ENCODE data around the gene MACROD2. TPM values are rescaled to one million over a fixed set of nuclear protein-coding genes. Genes with fewer than 3 reads are reported as not detected.

MACROD2 gene
- total RNA-seq, 1 experiment from 2014 or later = 0.02 TPM

DNA sequence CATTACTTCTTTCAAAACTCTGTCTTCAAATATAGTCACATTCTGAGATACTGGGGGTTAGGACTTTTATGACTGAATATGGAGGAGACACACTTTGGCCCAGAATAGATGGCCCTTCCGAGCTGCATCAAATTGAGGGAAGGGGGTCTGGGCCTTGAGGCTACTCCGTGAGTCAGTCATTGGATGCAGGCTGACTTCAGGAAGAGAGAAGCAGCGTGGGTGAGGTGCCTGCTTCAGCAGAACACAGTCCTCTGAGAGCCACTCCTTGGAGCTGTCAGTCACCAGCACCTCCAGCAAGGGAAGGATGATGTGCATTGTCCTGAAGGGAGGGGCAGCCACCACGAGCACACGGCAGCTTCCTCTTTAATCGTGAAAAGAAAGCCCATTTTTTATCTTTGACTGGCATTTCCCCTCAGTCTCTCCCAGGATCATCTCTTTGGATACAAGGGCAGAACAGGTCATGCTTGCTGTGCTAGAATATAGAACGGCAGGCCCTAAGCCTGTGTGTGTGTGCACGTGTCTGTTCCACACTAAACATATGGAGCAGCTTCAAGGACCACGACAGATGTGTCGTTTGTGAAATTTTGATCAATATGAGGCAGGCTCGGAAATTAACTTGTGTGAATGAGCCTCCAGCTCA lies 1856.4 kb downstream of the MACROD2 start:
- DNase-seq (ENCODE audit: low spot score) = no peak

DNA sequence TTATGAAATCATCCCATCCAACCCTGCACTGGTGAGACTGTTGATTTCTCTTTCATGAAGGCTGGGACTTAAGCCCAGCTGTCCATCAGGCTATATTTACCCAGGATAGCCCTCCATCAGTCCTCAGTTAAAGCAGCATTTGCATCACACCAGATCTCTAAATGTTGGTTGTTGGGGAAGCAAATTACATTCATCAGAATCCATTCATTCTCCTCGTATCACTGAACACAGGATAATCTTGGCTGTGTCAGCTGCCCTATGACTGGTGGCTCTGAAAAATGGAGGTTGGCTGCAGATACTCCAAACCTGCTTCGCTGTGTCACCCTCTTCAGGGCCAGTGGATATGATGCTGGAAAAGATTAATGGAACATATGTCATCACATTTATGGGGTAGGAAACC lies 1859.6 kb downstream of the MACROD2 start:
- no peak for DNase-seq (ENCODE audit: low spot score)

DNA sequence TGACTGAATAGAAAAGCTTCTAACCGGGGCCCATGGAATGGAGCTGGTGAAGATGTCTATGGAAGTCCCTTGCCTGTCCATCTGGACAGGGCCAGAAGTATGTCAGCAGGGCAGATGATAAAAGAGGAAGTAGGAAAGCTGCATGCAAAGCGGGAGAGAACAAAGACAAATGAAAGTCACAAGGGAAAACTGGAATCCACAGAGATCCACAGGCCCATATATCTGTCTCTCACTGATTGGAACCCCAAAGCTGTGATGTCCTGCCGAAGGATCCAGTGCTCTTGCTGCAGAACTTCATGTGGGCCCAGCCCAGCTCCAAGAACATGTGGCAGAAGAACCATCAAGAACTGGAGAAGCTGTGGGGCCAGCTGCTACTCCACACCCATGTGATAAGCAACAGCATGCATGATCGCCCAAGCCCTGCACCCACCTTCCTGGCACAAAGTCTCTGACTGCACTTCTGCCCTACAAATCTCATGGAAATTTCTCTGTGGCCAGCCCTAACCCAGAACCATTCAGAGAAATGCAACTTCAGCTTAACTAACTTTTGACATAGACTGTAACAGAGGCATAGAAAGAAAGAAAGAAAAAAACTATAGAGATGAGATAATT lies 1862.0 kb downstream of the MACROD2 start:
- no peak for DNase-seq (ENCODE audit: low spot score)

DNA sequence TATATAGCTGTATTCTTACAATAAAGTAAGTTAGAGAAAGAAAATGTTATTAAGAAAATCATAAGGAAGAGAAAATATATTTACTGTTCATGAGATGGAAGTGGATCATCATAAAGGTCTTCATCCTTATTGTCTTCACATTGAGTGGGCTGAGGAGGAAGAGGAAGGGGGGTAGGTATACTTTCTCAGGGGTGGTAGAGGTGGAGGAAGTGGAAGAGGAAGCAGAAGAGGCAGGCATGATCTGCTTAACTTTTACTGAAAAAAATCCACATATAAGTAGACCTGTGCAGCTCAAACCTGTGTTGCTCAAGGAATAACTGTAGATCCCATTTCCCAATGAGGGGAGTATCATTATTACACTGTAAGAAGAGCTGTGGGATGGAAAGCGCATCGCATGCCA lies 1863.7 kb downstream of the MACROD2 start:
- DNase-seq (ENCODE audit: low spot score) = no peak

DNA sequence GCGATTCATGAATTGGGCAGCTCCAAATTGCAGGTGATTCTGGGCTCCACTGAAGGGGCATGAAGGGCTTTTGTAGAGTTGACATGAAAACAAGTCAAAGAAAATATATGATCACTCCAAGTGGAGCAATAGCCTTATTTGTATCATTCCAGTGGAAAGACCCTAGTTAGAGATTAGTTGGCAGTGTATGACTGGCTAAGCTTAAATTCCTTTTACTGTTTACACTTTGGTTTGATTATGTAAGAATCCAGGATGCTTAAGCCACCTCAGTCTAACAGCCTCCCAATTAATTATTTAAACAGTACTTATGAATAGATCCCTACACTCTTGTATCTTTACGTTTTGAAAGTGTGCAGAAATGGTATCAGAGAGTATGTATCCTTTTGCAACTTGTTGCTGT lies 1865.5 kb downstream of the MACROD2 start:
- no peak for DNase-seq (ENCODE audit: low spot score)

DNA sequence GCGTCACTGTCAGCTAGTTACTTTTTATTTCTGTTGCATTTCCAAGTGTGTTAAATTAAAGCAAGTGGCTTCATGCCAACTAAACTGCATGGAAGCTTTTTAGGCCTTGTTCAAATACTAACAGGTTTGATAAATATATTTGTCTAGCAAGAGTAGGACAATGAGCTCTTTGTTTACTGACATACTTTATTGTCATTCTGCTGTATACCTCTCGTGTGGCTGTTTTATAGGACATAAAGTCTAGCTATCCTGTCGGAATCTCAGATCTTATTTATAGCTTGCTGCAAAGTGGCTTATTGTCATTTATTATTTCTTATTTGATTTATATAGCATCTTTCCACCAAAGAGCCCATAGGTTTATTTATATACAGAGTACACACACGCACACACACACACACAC lies 1866.9 kb downstream of the MACROD2 start:
- no peak for DNase-seq (ENCODE audit: low spot score)

DNA sequence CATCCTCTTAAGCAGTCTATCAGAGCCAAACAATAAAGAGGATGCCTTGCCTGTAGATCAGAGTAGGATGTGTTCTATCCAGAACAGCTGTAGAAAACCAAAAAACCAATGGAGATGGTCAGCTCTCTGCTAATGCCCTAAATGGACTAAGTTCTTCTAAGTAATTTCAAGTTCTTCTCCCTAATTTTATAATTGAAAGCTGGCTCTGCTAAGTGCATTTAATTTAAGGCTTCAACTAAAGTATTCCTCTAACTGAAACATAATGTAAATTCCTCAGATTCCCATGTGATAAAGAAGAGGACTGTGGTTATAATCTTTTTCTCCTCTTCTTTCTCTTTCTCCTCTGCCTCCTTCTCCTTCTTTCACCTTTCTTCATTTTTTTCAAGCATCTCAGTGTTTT lies 1868.4 kb downstream of the MACROD2 start:
- no peak for DNase-seq (ENCODE audit: low spot score)

DNA sequence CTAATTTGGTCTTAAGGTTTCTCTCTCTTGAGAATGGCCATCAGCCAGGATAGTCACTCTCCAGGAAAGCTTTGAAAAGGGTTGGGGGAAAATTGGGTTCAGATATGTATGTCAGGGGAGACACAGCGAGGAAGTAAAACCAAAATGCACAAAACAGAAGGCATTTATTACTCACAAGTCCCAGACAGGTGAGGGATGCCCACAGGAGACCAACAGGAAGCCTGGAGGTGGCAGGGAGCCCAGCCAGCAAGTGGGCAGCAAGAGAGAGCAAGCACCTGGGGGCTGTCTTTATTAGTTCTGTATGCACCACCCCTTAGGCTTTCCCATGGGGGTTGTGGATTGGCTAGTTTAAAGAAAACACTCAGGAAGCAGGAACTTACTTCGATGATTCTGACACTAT lies 1870.2 kb downstream of the MACROD2 start:
- no peak for DNase-seq (ENCODE audit: low spot score)

DNA sequence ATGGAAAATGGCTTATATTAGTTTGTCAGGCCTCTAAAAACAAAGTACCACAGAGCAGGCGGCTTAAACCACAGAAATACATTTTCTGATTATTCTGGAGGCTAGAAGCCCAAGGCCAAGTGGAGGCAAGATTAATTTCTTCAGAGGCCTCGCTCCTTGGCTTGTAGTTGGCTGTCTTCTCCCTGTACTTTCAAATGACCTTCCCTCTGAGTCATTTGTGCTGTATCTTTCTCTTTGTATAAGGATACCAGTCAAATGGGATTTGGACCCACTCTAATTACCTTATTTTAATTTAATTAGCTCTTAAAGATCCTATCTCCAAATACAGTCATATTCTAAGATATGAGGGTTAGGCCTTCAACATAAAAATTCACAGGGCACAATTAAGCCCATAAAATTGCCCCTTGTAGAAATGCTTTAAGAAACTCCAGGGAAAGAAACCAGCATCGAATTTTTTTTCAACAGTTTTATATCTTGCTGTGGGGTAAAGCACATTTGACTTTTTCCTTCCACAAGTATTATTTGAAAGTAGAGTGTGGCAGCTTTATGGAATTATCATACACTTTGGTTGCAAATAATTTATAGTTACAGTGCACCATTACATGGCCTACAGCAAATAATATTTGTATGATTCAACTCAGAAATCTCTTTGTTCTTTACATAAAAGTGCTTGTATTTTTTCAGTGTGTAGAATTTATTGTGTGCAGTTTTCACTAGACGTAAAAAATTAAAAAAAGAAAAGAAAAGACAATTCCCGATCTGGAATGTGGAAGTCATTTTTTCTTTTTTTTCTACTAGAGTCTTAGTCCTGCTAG lies 1871.8 kb downstream of the MACROD2 start:
- DNase-seq (ENCODE audit: low spot score) = no peak

DNA sequence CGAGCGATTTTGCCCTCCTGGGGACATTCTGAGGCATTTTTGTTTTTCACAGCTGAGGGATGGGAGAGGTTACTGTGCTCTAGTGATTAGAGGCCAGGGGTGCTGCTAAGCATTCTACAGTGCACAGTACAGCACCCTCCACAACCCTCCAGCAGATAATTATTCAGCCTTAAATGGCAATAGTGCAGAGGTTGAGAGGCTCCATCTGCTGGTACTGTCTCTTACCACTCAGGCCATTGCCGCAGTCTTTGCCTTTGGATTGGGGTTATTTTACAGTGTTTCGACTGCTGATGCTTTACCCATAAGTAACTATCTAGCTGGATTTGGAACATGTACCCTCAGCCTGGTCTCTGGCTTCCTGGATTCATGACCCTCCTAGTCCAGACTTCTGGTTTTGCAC lies 1872.6 kb downstream of the MACROD2 start:
- DNase-seq (ENCODE audit: low spot score) = no peak

DNA sequence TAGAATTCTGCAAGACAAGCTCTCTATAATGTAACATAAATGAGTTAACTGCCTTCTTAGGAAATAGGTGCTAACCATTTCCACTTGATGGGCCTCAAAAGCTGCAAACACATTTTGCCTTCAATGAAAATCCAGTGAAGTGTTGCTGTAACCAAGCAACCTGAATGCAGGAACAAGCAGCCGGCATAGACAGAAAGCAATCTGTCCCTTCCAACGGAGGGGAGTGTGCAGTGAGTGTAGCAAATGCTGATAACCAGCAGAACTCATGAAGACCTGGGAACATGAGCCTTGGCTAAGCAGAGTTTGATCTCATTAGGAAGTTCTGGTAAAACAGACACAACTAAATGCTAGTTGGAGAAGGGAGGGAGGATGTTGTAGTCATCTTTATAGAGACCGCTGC lies 1880.1 kb downstream of the MACROD2 start:
- no peak for DNase-seq (ENCODE audit: low spot score)

DNA sequence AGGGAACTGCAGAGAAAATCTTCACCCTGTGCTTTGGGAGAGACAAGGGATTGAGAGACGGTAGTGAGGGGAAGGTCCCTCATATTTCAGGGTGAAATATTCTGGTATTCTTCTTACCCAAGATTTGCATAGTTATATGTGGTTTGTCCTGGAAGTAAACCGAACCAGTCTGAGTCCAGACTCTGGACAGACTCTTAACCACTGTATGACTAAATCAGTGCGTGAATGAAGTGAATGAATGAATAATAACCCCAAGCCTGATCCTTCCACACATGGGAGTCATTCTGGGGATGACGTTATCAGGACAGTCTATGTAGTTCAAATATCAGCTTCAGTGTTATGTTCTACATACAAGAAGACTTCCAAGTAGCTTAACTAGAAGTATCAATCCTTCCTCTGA lies 1887.2 kb downstream of the MACROD2 start:
- DNase-seq (ENCODE audit: low spot score) = no peak

DNA sequence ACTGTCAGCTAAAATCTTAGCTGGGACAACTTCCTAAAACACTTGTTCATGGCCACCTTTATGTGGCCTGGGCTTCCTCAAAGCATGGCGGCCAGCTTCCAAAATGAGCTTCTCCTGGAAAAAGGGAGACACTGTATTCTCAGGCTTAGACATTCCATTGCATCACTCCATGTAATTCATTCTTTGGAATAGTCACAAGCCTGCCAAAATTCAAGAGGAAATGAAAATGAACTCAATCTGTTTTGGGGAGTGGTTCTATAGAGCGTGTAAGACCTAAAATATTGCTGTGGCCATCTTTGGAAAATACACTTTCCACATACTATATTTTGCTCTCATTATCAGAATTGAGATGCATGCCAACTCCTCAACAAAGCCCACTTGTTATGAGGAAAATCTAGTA lies 1890.9 kb downstream of the MACROD2 start:
- no peak for DNase-seq (ENCODE audit: low spot score)

DNA sequence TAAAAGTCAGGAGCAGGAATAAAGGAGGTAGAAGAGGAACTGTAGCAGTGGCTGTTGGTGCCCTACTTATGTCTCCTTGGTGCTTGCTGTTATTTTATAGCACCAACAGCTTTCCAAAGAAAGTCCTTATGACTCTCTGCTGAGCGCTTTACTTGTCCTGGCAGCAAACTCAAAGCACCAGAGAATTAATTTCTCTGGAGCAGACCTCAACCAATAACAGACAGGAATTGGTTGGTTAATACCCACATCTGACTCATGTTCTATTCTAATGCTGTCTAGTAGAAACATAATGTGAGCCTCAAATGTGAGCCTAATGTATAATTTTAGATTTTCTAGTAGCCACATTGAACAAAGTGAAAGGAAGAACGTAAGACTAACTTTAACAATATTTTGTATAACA lies 1892.1 kb downstream of the MACROD2 start:
- no peak for DNase-seq (ENCODE audit: low spot score)

DNA sequence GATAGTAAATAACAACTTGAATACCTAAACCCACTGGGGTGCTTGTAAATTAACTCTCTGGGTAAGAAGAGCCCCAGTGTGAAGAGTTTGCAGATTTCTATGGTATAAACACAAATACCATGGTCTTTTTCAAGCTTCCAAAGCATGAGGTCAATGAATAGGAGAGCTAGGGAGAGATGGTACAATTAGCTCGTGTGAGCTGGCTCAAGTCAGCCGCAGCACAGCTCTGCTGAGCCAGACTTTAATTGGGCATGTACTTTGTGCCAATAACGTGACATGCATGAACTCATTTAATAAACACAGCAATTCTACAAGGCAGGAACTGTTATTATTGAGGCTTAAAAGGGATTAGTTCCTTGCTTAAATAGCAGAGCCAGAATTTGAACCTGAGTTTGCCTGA lies 1893.7 kb downstream of the MACROD2 start:
- no peak for DNase-seq (ENCODE audit: low spot score)

DNA sequence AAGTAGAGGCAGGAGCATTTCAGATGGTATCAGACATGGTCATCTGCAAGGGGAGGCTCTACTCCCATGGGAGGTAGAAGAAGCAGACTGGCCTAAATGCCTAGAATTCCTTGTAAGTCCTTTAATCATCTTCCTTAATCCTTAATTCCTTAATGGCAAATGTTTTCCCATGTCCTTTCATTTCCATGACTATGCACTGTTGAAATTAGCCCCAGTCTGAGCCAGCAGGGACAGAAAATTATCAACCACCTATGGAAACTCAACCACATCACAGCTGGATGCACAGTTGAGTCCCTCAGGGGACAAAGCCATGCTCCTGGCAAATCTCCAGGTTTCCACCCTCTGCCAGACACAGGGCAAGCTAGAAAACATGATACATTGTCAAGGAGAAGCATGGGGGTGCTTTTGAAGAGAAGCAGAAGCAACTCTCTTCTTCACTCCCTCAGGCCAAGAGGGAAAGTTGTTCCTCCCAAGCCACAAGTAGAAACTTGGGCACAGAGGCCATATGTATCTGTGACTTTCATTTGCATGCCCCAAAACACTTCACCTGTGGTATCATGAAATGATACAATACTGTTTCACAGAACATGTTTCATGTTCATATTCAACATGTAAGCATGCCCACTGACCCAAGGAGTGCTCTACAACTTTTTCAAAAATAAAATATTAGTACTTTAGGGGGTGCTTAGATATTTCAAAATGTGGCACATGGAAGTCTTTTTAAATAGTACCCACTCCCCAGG lies 1894.4 kb downstream of the MACROD2 start:
- DNase-seq (ENCODE audit: low spot score) = no peak

DNA sequence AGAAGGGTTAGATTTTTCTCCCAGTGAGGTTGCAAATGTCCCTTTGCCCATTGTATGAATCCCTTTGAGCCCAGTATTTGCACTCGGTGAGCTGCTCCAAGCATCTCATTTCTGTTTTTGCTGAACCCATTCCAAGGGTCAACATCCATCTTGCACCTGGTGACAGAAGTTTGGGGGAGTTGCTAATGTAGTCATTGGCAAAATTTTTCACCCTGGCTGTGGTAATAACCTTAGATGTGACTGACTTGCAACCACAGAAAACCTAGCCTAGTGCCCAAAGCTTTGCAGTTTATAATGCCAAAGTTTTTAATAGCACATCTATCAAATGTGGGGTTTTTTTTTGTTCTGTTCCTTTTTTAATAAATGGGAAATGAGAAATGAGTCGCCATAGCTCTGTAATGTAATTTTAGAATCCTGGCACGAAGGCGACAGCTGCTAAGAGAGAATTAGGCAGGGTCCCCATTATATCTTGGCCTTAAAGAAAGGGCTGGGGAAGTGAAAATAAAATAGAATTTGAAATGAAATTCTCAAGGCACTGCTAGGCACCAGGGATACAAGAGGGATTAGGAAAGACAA lies 1895.2 kb downstream of the MACROD2 start:
- DNase-seq (ENCODE audit: low spot score) = no peak

DNA sequence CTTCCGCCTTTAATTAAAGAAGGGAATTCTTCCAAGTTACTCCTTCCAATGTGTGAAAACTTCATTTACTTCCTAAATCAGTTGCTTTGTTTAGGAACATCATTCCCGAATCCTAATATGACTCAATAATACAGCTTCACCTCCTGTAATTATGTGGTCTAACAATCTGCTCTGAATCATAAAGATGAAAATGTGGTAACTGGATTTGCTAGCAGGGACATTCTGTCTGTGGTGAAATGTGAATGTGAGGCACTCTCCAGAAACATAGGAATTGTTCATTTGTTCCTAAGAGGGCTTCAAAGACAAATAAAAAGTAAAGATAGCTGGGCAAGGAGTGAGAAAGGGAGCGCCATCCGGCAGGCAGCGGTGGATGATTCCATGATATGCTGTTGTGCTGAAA lies 1899.8 kb downstream of the MACROD2 start:
- peak; percentile 25 for DNase-seq (ENCODE audit: low spot score)

DNA sequence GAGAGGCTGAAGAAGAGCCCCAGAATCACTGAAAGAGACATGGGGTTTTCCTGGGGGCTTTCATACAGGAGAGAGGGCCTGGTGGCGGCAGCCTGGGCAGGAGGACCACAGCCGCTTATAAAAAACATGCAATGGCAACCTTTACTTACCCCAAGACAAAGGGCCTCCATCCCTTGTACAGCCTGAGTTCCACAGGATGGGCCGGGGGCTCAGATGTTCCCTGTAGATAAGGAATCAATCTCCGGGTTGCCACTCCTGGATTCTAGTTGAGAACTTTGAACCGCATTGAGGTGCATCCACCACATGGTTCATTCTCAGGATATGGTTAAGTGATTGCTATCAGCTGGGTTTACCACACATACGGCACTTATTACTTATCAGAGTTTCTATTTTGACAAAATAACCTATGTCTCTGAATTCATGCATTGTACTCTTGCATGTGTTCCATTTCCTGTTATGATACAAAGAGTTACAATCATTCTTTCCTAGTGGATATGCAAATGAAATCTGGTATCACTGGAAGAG lies 1900.3 kb downstream of the MACROD2 start:
- no peak for DNase-seq (ENCODE audit: low spot score)

DNA sequence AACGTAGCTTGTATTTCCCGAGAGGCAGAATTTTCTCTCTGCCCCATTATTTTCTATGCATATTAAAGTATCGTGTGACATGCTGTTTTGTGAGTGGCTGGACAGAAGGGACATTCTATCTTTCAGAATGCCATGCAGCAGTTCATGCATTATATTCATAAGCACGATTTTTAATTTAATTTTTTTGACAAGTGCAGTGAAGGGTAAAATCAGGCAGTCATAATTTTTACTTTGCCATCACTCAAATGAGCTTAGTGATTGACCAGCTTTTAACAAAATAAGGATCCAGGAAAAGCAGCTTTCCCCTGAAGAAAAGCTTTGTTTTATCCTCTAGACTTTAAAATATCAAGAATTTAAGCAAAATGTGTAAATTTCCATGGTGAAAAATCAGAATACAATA lies 1904.7 kb downstream of the MACROD2 start:
- no peak for DNase-seq (ENCODE audit: low spot score)

DNA sequence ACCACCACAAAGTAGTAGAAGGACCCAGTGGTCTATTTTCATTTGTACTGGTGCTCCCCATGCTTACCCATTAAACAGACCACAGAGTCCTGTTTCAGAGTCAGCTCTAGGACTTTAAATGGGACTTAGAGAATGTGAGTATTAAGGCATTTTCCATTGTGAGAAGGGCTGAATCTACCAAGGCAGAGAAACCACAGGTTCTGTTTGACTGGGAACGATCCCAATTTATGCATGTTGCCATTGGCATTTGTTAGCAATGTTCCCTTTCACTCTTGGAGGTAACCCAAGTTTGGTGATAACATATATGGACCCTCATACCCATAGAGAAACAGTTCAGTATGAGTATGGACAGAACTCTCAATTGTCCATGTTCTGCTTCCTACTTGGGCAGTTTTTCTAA lies 1905.1 kb downstream of the MACROD2 start:
- DNase-seq (ENCODE audit: low spot score) = no peak

DNA sequence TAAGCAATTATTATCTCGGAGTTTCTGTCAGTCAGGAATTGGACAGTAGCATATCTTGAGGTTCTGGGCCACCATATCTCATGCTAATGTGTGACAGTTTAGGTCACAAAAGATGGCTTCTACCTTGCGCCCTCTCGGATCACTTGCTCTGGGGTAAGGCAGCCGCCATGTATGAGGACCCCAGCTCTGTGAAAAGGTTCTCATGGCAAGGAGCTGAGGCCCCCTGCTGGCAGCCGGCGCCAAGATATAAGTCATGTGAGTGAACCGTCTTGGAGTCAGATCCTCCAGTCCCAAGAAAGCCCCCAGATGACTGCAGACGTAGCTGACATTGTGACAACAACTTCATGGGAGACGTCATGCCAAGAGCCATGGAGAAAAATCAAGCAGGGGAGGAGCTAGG lies 1907.2 kb downstream of the MACROD2 start:
- DNase-seq (ENCODE audit: low spot score) = no peak
